Right atrium auricular region (tissue), 2 donors: Measurements from ENCODE around the gene PSTPIP1. TPM values are rescaled to one million over a fixed set of nuclear protein-coding genes. Genes with fewer than 3 reads are reported as not detected.

ENCODE experiments used
- DNase-seq: peaks from one replicate; pipeline ENCODE4 v3.0.0-alpha.2; 2019; ENCODE audit warnings: low spot score
- H3K27ac ChIP-seq, 2 donors: fragments of 200-600 bp; sonication (generic); 1 replicate in 1 of 2; 2 replicates in 1 of 2; pipeline ENCODE4 v1.5.1; 2016 to 2019
- H3K27me3 ChIP-seq, 2 donors: fragments of 200-600 bp; sonication (generic); one replicate each; pipeline versions ENCODE4 v1.5.1 to v1.6.0; 2017 to 2019
- H3K36me3 ChIP-seq: fragments of 200-600 bp; sonication (generic); one replicate; pipeline ENCODE4 v1.5.1; 2016
- H3K4me1 ChIP-seq, 2 donors: fragments of 200-600 bp; sonication (generic); one replicate each; pipeline versions ENCODE4 v1.5.1 to v1.6.0; 2017 to 2019
- H3K4me3 ChIP-seq, 2 donors: fragments of 200-600 bp; sonication (generic); 1 replicate in 1 of 2; 2 replicates in 1 of 2; pipeline ENCODE4 v1.5.1; 2017 to 2019; ENCODE audit warnings: mild to moderate bottlenecking in 1 of 2, moderate library complexity in 1 of 2
- H3K9me3 ChIP-seq, 2 donors: fragments of 200-600 bp; sonication (generic); one replicate each; pipeline ENCODE4 v1.5.1; 2019
- CTCF ChIP-seq, 2 donors: fragments of 200-600 bp; sonication (generic); IDR thresholded peaks; one replicate each; pipeline ENCODE4 v1.5.1; 2019; ENCODE audit warnings: antibody characterized with exemption in 2 of 2
- total RNA-seq, 2 donors: library from RNA; depleted of rRNA; stranded (reverse); fragments of >200 nt; gene quantifications; one replicate each; pipeline ENCODE4 v1.1.0, GENCODE V29; 2016

PSTPIP1 gene
- total RNA-seq, 2 donors from 2014 or later: 1.9 to 2.3 TPM

DNA sequence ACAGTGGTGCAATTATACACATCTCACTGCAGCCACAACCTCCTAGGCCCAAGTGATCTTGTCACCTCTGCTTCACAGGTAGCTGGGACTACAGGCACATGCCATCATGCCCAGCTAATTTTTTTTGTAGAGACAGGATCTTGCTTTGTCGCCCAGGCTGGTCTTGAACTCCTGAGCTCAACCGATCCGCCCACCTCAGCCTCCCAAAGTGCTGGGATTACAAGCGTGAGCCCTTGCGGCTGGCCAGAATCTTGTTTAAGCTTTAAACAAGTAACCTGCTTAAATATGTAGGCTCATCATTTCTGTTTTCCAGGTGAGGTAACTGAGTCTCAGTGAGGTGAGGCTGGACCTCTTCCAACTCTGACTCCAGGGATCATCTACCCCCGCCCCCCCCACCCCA, 7.7 kb upstream of the PSTPIP1 start:
- Histone ChIP-seq H3K9me3 (no peaks in the 10 kb centered on the region), H3K36me3 (no peaks in the 10 kb centered on the region), H3K27me3 (no peaks in the 10 kb centered on the region), H3K4me1 (peaks cover 0 to 16% of the 10 kb centered on the region in 2 donors), H3K27ac (no peak overlapping the region), H3K4me3 (no peak overlapping the region)
- no peak for DNase-seq
- TF ChIP-seq CTCF (IDR thresholded peaks at IDR 0.05): no peak

DNA sequence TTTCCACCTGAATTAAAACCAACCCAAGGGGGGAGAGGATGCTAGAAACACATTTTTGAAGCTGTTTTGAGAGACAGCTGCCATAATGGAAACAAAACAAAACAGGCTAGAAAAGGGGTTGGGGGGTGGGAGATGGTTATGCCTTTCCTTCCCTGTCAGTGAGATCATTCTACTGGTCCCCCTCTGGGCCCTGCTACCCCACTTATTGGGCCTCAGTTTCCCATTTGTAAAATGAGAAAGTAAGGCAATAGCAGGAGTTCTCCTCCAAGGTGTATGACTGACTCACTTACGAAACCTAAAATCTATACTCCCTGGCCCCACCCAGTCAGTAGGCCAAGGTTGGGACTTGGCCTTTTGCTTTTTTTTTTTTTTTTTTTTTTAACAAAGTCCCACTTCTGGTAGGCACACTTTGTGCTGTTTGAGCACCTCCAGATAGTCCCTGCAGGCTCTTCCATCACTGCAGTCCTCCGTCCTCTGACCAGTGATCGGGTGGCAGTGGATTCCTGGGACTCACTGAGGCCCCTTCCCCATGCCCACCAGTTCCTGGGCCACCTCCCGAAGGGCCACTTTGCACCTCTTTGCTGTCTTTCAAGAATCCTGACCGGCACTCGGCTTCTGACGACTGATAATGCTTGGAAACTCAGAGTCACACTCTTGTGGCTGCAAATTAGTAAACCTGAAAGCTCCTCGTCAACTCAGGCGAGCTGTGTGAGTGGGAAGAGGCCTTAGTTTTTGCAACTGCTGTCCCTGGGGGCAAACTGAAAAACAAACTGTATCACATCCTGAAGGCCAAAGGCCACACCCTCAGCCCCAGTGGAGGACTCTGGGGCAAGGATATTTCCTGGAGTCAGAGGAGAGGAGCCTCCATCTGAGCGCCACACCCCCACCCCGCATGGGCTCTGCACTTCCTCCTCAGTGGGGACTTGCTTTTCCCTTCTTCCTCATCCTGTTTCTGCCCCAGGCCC, 6.7 kb upstream of the PSTPIP1 start:
- Histone ChIP-seq H3K36me3 (no peaks in the 10 kb centered on the region), H3K4me1 (peaks cover 0 to 16% of the 10 kb centered on the region in 2 donors), H3K27me3 (no peaks in the 10 kb centered on the region), H3K9me3 (no peaks in the 10 kb centered on the region), H3K27ac (peak overlapping the region; percentile 18 to 48), H3K4me3 (no peak overlapping the region)
- DNase-seq: peak; percentile 70
- no peak for TF ChIP-seq CTCF (IDR thresholded peaks at IDR 0.05)

GRCh38 chr15:76988867-76989780, 5.8 kb upstream of the PSTPIP1 start:
- no peak for DNase-seq
- Histone ChIP-seq H3K27me3 (no peaks in the 10 kb centered on the region), H3K27ac (peak overlapping the region; percentile 16 to 48), H3K9me3 (no peaks in the 10 kb centered on the region), H3K4me3 (no peak overlapping the region), H3K4me1 (peaks cover 0 to 16% of the 10 kb centered on the region in 2 donors), H3K36me3 (no peaks in the 10 kb centered on the region)
- no peak for TF ChIP-seq CTCF (IDR thresholded peaks at IDR 0.05)

GRCh38 chr15:76991048-76991447, 3.9 kb upstream of the PSTPIP1 start:
- no peak for TF ChIP-seq CTCF (IDR thresholded peaks at IDR 0.05)
- Histone ChIP-seq H3K4me3 (no peak overlapping the region), H3K36me3 (no peaks in the 10 kb centered on the region), H3K9me3 (no peaks in the 10 kb centered on the region), H3K4me1 (peaks cover 0 to 25% of the 10 kb centered on the region in 2 donors), H3K27me3 (no peaks in the 10 kb centered on the region), H3K27ac (no peak overlapping the region)
- DNase-seq: no peak

DNA sequence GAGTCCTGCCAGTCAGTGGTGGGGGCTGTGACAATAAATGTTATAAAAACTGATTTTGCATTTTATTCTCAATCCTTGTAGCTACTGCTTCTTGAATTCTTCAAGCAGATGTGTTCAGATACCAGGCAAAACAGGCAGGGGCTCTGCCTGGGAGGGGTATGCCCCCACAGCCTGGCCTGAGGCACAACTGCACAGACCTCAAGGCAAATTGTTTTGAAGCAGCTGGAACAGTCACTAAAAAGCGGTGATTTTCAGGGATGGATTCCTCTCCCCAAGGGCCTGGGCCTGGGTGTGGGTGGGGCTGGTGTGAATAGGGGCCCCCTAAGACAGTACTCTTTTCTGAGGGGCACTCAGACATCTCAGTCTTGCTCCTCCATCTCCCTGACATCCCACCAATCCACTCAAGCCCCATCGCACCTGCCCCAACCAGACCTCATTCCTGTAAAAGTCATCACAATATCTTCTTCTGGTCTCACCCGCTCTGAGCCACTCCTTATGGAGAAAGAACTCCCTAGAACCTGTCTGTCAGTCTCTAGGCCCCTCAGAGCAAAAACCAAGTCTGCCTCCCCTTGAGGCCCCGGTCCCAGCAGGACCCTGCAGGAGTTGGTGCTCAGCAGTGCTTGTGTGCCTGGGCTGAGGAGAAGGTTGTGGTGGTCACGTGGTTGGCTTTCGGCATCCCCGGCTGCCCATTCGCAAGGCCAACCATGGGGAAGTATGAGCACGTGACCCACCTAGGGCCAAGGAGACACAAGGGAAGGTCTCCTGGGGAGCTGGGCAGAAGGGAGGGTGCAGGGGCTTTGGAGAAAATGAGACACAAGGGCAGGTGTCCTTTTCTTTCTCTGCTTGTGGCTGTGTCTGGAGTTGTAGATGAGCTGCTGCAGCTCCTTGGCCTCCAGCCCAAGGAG, 2.9 kb upstream of the PSTPIP1 start:
- no peak overlapping the region for H3K27ac ChIP-seq
- H3K27me3 ChIP-seq: no peaks in the 10 kb centered on the region
- H3K36me3 ChIP-seq: no peaks in the 10 kb centered on the region
- no peak for DNase-seq
- peaks cover 0 to 35% of the 10 kb centered on the region in 2 donors for H3K4me1 ChIP-seq
- no peak for TF ChIP-seq CTCF (IDR thresholded peaks at IDR 0.05)
- no peak overlapping the region for H3K4me3 ChIP-seq
- no peaks in the 10 kb centered on the region for H3K9me3 ChIP-seq
